GM23248 (cell line): Measurements from ENCODE around the gene CNTRL. TPM values are rescaled to one million over a fixed set of nuclear protein-coding genes. Genes with fewer than 3 reads are reported as not detected.

Experiments
- DNase-seq: peaks from one replicate; pipeline ENCODE4 v3.0.0-alpha.2; 2015
- H2AFZ ChIP-seq: fragments of 200-600 bp; sonication (generic); 2 replicates; pipeline ENCODE4 v1.6.1; 2016; ENCODE audit warnings: antibody characterized with exemption
- H3F3A ChIP-seq: fragments of 200-600 bp; sonication (generic); 2 replicates; pipeline ENCODE4 v1.6.1; 2016; ENCODE audit warnings: mild to moderate bottlenecking, antibody characterized with exemption, mixed run types; ENCODE audit not compliant: insufficient read depth
- H3K27ac ChIP-seq: fragments of 200-600 bp; sonication (generic); 2 replicates; pipeline ENCODE4 v1.5.1; 2016; ENCODE audit warnings: mild to moderate bottlenecking
- H3K27me3 ChIP-seq: fragments of 200-600 bp; sonication (generic); replicated peaks from 2 replicates; pipeline ENCODE4 v1.6.1; 2016; ENCODE audit warnings: mild to moderate bottlenecking; ENCODE audit not compliant: insufficient read depth
- H3K36me3 ChIP-seq: fragments of 200-600 bp; sonication (generic); 2 replicates; pipeline ENCODE4 v1.6.1; 2016; ENCODE audit warnings: low read depth, mild to moderate bottlenecking
- H3K4me1 ChIP-seq: fragments of 200-600 bp; sonication (generic); 2 replicates; pipeline ENCODE4 v1.6.1; 2016; ENCODE audit warnings: mild to moderate bottlenecking; ENCODE audit not compliant: insufficient read depth
- H3K4me2 ChIP-seq: fragments of 200-600 bp; sonication (generic); one replicate; pipeline ENCODE4 v1.6.1; 2016; ENCODE audit warnings: mild to moderate bottlenecking; ENCODE audit not compliant: unreplicated experiment
- H3K4me3 ChIP-seq: fragments of 200-600 bp; sonication (generic); 2 replicates; pipeline ENCODE4 v1.5.1; 2016; ENCODE audit warnings: mild to moderate bottlenecking
- H3K79me2 ChIP-seq: fragments of 200-600 bp; sonication (generic); 2 replicates; pipeline ENCODE4 v1.6.1; 2016; ENCODE audit warnings: mild to moderate bottlenecking; ENCODE audit not compliant: insufficient read depth
- H3K9ac ChIP-seq: fragments of 200-600 bp; sonication (generic); 2 replicates; pipeline ENCODE4 v1.6.1; 2016; ENCODE audit warnings: mild to moderate bottlenecking
- H3K9me2 ChIP-seq: fragments of 200-600 bp; sonication (generic); 2 replicates; pipeline ENCODE4 v1.6.1; 2016; ENCODE audit warnings: mixed run types, mild to moderate bottlenecking, moderate library complexity; ENCODE audit not compliant: insufficient read depth
- H3K9me3 ChIP-seq: fragments of 200-600 bp; sonication (generic); one replicate; pipeline ENCODE4 v1.6.1; 2017; ENCODE audit warnings: low read depth
- H4K20me1 ChIP-seq: fragments of 200-600 bp; sonication (generic); 2 replicates; pipeline ENCODE4 v1.6.0; 2016; ENCODE audit not compliant: insufficient read depth
- EZH2 ChIP-seq: fragments of 200-600 bp; sonication (generic); IDR thresholded peaks from 2 replicates; pipeline ENCODE4 v1.6.1; 2018; ENCODE audit warnings: antibody characterized with exemption, mild to moderate bottlenecking; ENCODE audit not compliant: insufficient read depth, poor library complexity, severe bottlenecking
- EZH2phosphoT487 ChIP-seq: fragments of 200-600 bp; sonication (generic); IDR thresholded peaks from 2 replicates; pipeline ENCODE4 v1.6.1; 2018; ENCODE audit warnings: antibody characterized with exemption, moderate library complexity, mild to moderate bottlenecking, low read depth; ENCODE audit not compliant: insufficient read depth
- WGBS, 2 experiments: methylation state at CpG; one replicate each; pipeline ENCODE4 v1.1.6; 2015 to 2017; ENCODE audit warnings: low lambda C conversion rate in 2 of 2, low coverage in 1 of 2; ENCODE audit errors: missing lambda C conversion rate in 2 of 2; 5-methylcytosine and 5-hydroxymethylcytosine counted together
- in situ Hi-C: fragments of 300-500 bp; cut with MboI; formaldehyde crosslinking; loops from 2 replicates; pipeline ENCODE4 v1.15.0; 2020
- polyA plus RNA-seq: library from polyadenylated mRNA; unstranded; fragments of >200 nt; fragmentation: Nextera tagmentation; extraction: Ambion mirVana; gene quantifications from 2 replicates; pipeline ENCODE4 v1.2.1, GENCODE V29; 2016
- total RNA-seq: library from RNA; depleted of rRNA; stranded (reverse); fragments of >200 nt; shearing (Covaris generic); gene quantifications from 2 replicates; pipeline ENCODE4 v1.2.3, GENCODE V29; 2014

The CNTRL gene
- total and polyA plus RNA-seq, 2 experiments from 2014 or later, result 4.4 to 6.3 TPM

DNA sequence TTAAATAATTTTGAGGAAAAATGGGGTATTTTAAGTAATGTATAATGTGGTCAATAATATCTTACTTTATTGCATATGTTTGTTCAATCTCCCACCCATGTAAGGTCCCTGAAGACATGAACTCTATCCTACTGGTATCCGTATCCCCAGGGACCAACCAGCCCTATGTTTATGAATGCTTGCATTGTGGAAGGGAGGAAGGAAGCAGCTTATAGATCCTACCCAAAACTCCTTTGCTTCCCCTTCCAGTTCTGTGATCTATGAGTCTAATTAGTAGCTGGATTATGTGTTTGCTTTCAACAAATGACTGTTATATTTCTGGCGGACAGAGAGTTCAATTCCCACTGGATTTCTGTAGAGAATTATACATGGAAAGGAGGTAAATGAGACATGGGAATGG lies 45.6 kb downstream of the CNTRL start:
- Histone ChIP-seq H3K36me3 (no peaks in the 10 kb centered on the region), H3K79me2 (no peaks in the 10 kb centered on the region), H4K20me1 (no peaks in the 10 kb centered on the region), H3K9ac (no peak overlapping the region), H3K27ac (no peak overlapping the region), H3K4me3 (no peak overlapping the region), H3K4me2 (no peak overlapping the region), H3K9me2 (no peaks in the 10 kb centered on the region), H3F3A (peaks cover 4% of the 10 kb centered on the region; the same call in 1 of the 2 replicates), H2AFZ (peak overlapping the region; percentile 90; the same call in 1 of the 2 replicates), H3K4me1 (peaks cover 12% of the 10 kb centered on the region; the same call in 1 of the 2 replicates), H3K9me3 (no peaks in the 10 kb centered on the region), H3K27me3 (no peaks in the 10 kb centered on the region)
- peak; percentile 1 for DNase-seq
- TF ChIP-seq EZH2phosphoT487, result no peak
- TF ChIP-seq EZH2, result no peak
- in situ Hi-C loops, result no loop called here
- WGBS, 2 experiments, result 70 to 77% methylated on average over 2 of the region's 2 CpGs

DNA sequence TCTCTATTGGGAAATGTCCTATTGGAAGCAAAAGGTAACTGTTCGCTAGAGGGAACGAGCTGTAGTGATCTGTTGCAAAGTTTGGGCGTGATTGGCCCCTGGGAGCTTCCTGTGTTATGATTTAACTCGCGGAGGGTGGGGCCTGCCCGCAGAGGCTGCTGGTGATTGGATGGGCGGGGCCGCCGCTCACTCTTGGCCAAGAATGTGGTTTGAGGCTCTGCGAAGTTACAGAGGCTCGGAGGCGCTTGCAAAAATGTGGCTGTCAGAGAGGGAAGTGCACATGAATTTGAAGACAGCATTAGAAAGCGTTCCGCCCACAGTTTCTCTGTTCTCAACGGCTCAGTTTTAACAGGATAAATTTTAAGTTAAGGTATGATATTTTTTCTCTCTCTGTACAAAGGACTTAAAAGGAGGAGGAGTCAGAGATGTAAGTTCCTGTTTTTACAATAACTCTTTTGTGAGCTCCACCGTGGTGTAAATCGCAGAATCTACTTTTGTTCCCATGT lies 46.9 kb downstream of the CNTRL start:
- peak overlapping the region; percentile 74 for H3K9ac ChIP-seq
- peak; percentile 99 for DNase-seq
- H2AFZ ChIP-seq, result peak overlapping the region; percentile 90
- no peaks in the 10 kb centered on the region for H3K79me2 ChIP-seq
- 3 to 4% methylated on average over 17 of the region's 17 CpGs for WGBS, 2 experiments
- no peaks in the 10 kb centered on the region for H3K9me2 ChIP-seq
- in situ Hi-C loops, result no loop called here
- H3K4me1 ChIP-seq, result peaks cover 12% of the 10 kb centered on the region; the same call in 1 of the 2 replicates
- no peaks in the 10 kb centered on the region for H4K20me1 ChIP-seq
- TF ChIP-seq EZH2 (no peak), EZH2phosphoT487 (no peak)
- no peaks in the 10 kb centered on the region for H3K27me3 ChIP-seq
- H3F3A ChIP-seq, result peaks cover 4% of the 10 kb centered on the region; the same call in 1 of the 2 replicates
- H3K36me3 ChIP-seq, result no peaks in the 10 kb centered on the region
- H3K9me3 ChIP-seq, result no peaks in the 10 kb centered on the region
- H3K4me2 ChIP-seq, result peak overlapping the region; percentile 90
- peak overlapping the region; percentile 59 for H3K27ac ChIP-seq
- H3K4me3 ChIP-seq, result peak overlapping the region; percentile 75

DNA sequence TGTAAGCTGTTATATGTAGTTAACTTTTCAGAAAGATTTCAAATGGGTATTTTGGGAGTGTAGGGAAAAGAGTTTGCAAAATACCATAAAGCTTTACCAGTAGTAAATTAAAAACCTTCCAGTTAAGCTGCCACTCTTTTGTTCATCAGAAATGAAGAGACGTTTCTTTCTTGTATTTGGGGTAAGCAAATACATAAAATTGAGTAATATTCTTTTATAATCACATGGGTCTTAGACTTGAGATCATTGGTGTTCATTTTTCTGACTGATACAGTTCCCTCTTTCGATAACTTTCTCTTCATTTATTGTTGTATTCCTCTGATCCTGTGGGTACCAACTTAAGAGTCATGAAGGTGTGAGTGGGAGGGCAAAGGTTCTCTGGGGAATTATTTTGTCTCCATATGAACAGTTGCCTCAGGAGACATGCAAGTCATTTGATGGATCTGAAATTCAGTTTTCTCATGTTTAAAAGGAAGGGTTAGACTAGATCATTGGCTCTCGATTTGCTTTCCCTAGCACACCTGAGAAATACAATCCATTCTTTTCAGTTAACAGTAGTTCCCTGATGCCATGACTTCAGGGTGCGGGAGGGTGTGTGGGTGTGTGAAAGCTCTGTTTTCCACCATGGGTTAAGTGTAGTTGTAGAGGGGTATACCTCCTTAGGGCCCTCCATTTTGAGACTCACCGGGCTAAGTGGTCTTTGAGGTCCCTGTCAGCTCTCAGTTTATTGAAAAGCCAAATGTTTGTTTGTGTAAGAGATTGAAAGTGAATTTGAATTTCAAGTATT lies 47.7 kb downstream of the CNTRL start:
- Histone ChIP-seq H3K27ac (peak overlapping the region; percentile 46), H3K9ac (peak overlapping the region; percentile 74), H3K9me3 (no peaks in the 10 kb centered on the region), H3F3A (peaks cover 4% of the 10 kb centered on the region; the same call in 1 of the 2 replicates), H3K4me2 (peak overlapping the region; percentile 89), H3K4me3 (peak overlapping the region; percentile 75), H3K27me3 (no peaks in the 10 kb centered on the region), H3K36me3 (no peaks in the 10 kb centered on the region), H3K9me2 (no peaks in the 10 kb centered on the region), H3K79me2 (no peaks in the 10 kb centered on the region), H3K4me1 (peaks cover 12% of the 10 kb centered on the region; the same call in 1 of the 2 replicates), H4K20me1 (no peaks in the 10 kb centered on the region), H2AFZ (peak overlapping the region; percentile 90)
- WGBS, 2 experiments, result 53 to 56% methylated on average over 5 of the region's 5 CpGs
- TF ChIP-seq EZH2, result no peak
- no peak for TF ChIP-seq EZH2phosphoT487
- DNase-seq, result peak; percentile 21
- in situ Hi-C loops, result no loop called here

DNA sequence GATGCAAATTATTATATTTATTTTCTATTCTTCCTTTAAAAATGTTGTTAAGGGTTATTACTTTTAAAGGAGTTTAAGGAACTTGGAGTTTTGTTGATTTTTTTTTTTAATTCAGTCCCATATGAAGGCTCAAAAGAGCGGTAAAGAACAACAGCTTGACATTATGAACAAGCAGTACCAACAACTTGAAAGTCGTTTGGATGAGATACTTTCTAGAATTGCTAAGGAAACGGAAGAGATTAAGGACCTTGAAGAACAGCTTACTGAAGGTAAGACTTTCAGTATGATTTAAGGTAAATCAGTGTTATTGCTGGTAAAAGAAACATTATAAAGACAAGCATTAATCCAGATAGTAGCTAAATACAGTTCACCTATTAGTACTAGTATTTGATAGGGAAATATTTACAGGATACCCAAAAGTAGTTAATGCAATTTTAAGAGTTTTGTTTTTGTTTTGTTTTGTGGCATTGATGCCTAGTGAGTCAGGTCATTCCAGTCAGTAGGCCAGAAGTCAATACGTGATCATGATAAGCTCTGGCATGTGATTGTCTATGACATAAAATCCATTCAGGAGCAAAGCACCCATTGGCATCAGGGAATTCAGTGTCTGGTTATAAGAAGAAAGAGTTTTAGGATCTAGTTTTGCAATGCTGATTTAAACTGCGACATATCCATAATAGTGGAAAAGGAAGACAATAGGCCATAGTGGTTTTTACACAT lies 49.2 kb downstream of the CNTRL start:
- H3K27me3 ChIP-seq, result no peaks in the 10 kb centered on the region
- in situ Hi-C loops, result no loop called here
- peaks cover 12% of the 10 kb centered on the region; the same call in 1 of the 2 replicates for H3K4me1 ChIP-seq
- H3K4me2 ChIP-seq, result no peak overlapping the region
- H3K9me3 ChIP-seq, result no peaks in the 10 kb centered on the region
- no peaks in the 10 kb centered on the region for H3K36me3 ChIP-seq
- H4K20me1 ChIP-seq, result no peaks in the 10 kb centered on the region
- H3K9ac ChIP-seq, result no peak overlapping the region
- H3K79me2 ChIP-seq, result no peaks in the 10 kb centered on the region
- H3K27ac ChIP-seq, result no peak overlapping the region
- WGBS, 2 experiments, result 83 to 87% methylated on average over 5 of the region's 5 CpGs
- TF ChIP-seq EZH2 (no peak), EZH2phosphoT487 (no peak)
- peaks cover 4% of the 10 kb centered on the region; the same call in 1 of the 2 replicates for H3F3A ChIP-seq
- no peak overlapping the region for H2AFZ ChIP-seq
- H3K4me3 ChIP-seq, result no peak overlapping the region
- H3K9me2 ChIP-seq, result no peaks in the 10 kb centered on the region
- DNase-seq, result no peak
